Duodenal mucosa (tissue), 2 donors: ENCODE measurements around the gene SLC35F2.

ENCODE experiments used
- H3K27ac ChIP-seq: one replicate; pipeline ENCODE4 v1.7.0; 2013; ENCODE audit warnings: low read depth, low read length
- H3K27me3 ChIP-seq, 2 donors: one replicate each; pipeline ENCODE4 v1.7.0; 2013; ENCODE audit warnings: low read length in 2 of 2, control low read depth in 1 of 2; ENCODE audit not compliant: insufficient read depth in 2 of 2, control insufficient read depth in 1 of 2
- H3K36me3 ChIP-seq, 2 donors: one replicate each; pipeline ENCODE4 v1.7.0; 2013; ENCODE audit warnings: low read length in 2 of 2, control low read depth in 1 of 2; ENCODE audit not compliant: insufficient read depth in 2 of 2, control insufficient read depth in 1 of 2
- H3K4me1 ChIP-seq, 2 donors: one replicate each; pipeline ENCODE4 v1.7.0; 2013; ENCODE audit warnings: low read length in 2 of 2, control low read depth in 1 of 2; ENCODE audit not compliant: insufficient read depth in 2 of 2, control insufficient read depth in 1 of 2
- H3K4me3 ChIP-seq, 2 donors: one replicate each; pipeline ENCODE4 v1.7.0; 2013; ENCODE audit warnings: low read length in 2 of 2, low read depth in 1 of 2
- H3K9ac ChIP-seq, 2 donors: one replicate each; pipeline ENCODE4 v1.7.0; 2013; ENCODE audit warnings: low read length in 2 of 2, low read depth in 1 of 2
- H3K9me3 ChIP-seq, 2 donors: one replicate each; pipeline ENCODE4 v1.7.0; 2013; ENCODE audit warnings: low read length in 2 of 2, control low read depth in 1 of 2; ENCODE audit not compliant: control insufficient read depth in 1 of 2

SLC35F2 gene

DNA sequence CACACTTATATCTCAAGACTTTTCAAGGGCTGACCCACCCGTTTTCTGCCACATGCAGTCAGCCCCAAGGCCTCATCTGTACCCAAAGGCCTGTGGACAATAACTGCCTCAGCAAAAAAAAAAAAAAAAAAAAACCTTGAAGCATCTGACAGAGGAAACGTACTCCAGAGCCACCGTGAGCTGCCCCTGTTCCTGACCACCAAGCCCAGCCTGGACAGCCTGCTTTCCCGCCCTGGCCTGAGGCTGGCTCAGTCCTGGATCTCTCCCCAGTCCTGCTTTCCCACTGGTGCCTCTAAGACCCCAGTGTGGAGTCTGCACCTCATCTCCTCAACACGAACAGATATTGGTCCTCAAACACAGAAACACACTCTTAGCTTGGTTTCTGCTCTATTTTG lies 66.5 kb downstream of the SLC35F2 start:
- Histone ChIP-seq H3K9ac (no peak overlapping the region), H3K4me3 (no peak overlapping the region), H3K9me3 (no peaks in the 10 kb centered on the region), H3K27me3 (no peaks in the 10 kb centered on the region), H3K36me3 (peaks cover 4 to 21% of the 10 kb centered on the region in 2 donors), H3K27ac (no peak overlapping the region), H3K4me1 (no peaks in the 10 kb centered on the region)

DNA sequence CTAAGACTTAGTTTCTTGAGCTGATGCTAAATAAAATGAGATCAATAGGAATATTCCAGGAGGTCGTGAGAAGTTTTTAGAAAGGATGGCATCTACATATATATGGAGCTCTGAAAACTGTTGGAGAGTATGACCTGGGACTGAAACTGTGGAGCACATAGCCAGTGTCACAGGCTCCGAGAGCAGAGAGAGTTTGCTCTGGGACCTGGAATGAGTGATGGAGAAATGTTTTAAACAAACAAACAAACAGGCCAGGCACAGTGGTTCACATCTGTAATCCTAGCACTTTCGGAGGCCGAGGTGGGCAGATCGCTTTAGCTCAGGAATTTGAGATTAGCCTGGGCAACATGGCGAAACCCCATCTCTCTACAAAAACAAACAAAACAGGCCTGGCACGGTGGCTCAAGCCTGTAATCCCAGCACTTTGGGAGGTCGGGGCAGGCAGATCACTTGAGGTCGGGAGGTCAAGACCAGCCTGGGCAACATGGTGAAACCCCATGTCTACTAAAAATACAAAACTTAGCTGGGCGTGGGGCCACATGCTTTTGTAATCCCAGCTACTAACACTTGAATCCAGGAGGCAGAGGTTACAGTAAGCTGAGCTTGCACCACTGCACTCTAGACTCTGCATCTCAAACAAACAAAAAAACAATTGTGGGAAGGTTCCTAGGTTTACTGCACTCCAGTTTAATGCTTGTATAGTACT lies 67.1 kb downstream of the SLC35F2 start:
- Histone ChIP-seq H3K27me3 (no peaks in the 10 kb centered on the region), H3K4me1 (no peaks in the 10 kb centered on the region), H3K36me3 (peaks cover 4 to 21% of the 10 kb centered on the region in 2 donors), H3K9ac (no peak overlapping the region), H3K27ac (no peak overlapping the region), H3K4me3 (no peak overlapping the region), H3K9me3 (no peaks in the 10 kb centered on the region)

DNA sequence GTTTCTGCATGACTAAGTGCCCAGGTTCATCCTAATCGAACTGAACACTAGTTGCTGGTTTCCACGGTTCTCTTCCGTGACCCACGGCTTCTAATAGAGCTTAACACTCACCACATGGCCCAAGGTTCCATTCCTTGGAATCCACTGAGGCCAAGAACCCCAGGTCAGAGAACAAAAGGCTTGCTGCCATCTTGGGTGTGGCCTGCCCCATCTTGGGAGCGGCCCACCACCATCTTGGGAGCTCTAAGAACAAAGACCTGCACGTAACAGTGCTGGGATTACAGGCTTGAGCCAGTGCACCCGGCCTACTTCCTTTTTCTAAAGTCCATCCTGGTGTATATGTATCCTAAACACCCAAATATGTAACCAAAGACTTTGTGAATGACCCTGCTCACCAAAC lies 68.8 kb downstream of the SLC35F2 start:
- H3K27ac ChIP-seq, result no peak overlapping the region
- H3K36me3 ChIP-seq, result peaks cover 4 to 21% of the 10 kb centered on the region in 2 donors
- H3K9ac ChIP-seq, result no peak overlapping the region
- H3K9me3 ChIP-seq, result no peaks in the 10 kb centered on the region
- no peak overlapping the region for H3K4me3 ChIP-seq
- no peaks in the 10 kb centered on the region for H3K4me1 ChIP-seq
- no peaks in the 10 kb centered on the region for H3K27me3 ChIP-seq

DNA sequence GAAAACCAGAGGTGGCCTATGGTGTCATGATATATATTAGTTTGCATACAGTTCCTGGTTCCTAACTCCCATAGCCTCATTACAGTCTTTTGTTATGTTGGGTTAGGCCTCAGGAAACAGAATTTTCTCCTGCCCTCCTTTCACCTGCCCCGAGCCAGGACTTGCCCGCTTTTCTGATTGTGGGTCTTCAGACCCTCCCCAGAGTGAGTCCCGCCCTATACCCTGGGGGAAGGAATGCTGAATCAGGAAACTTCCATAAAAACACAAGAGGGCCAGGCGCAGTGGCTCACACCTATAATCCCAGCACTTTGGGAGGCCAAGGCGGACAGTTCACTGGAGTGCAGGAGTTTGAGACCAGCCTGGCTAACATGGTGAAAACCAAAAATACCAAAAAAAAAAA lies 70.9 kb downstream of the SLC35F2 start:
- no peaks in the 10 kb centered on the region for H3K9me3 ChIP-seq
- no peak overlapping the region for H3K4me3 ChIP-seq
- H3K36me3 ChIP-seq, result peaks cover 0 to 12% of the 10 kb centered on the region in 2 donors
- no peaks in the 10 kb centered on the region for H3K27me3 ChIP-seq
- no peak overlapping the region for H3K27ac ChIP-seq
- no peak overlapping the region for H3K9ac ChIP-seq
- H3K4me1 ChIP-seq, result no peaks in the 10 kb centered on the region

DNA sequence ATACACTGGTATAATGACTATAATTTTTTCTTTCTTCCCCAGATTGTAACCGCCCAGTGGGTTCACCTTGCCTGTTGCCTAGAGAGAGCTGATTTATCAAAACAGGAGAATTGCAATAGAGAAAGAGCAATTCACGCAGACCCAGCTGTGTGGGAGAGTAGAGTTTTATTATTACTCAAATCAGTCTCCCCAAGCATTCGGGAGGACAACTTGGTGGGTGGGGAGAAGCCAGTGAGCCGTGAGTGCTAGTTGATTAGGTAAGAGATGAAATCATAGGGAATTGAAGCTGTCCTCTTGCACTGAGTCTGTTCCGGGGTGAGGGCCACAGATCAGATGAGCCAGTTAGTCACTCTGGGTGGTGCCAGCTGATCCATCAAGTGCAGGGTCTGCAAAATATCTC lies 73.2 kb downstream of the SLC35F2 start:
- H3K36me3 ChIP-seq, result no peaks in the 10 kb centered on the region
- no peaks in the 10 kb centered on the region for H3K4me1 ChIP-seq
- no peaks in the 10 kb centered on the region for H3K27me3 ChIP-seq
- H3K9ac ChIP-seq, result no peak overlapping the region
- H3K9me3 ChIP-seq, result no peaks in the 10 kb centered on the region
- no peak overlapping the region for H3K27ac ChIP-seq
- H3K4me3 ChIP-seq, result no peak overlapping the region

DNA sequence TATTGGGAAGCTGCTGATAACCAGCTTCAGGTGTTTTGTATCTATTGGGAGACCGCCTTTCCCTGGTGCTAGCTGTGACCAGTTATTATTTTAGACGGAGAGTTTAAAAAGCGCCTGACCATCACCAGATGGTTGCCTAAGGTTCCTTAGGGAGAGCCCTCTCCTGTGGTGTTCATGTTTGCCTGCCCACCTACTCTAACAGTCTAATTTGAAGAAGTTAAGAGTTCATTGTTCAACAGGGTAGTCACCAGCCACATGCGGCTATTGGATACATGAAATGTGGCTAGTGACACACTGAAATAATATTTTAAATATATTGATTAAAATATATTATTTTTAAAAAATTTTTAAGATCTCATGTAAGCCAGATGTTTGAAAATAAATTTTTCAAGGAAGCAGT lies 75.5 kb downstream of the SLC35F2 start:
- H3K27ac ChIP-seq, result no peak overlapping the region
- H3K36me3 ChIP-seq, result no peaks in the 10 kb centered on the region
- H3K4me3 ChIP-seq, result no peak overlapping the region
- no peaks in the 10 kb centered on the region for H3K9me3 ChIP-seq
- no peaks in the 10 kb centered on the region for H3K27me3 ChIP-seq
- H3K9ac ChIP-seq, result no peak overlapping the region
- no peaks in the 10 kb centered on the region for H3K4me1 ChIP-seq

DNA sequence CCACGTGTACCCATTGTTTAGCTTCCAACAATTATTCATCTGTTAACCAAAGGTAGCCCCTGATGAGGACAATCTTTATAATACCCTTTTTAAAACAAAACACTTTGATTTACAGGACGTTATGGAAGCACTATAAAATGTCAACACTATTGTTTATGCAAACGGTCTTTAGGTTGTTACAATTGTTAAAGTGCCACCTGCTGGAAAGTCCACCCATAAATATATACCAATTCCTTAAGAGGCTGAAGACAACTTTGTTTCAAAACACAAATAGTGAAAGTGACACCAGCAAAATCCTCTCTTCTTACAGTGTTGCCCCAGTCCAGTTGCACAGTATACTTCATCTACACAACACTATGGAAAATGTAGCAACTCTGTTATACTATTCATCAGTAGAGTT lies 77.8 kb downstream of the SLC35F2 start:
- H3K9ac ChIP-seq, result no peak overlapping the region
- no peaks in the 10 kb centered on the region for H3K27me3 ChIP-seq
- H3K36me3 ChIP-seq, result no peaks in the 10 kb centered on the region
- H3K27ac ChIP-seq, result no peak overlapping the region
- no peaks in the 10 kb centered on the region for H3K4me1 ChIP-seq
- H3K4me3 ChIP-seq, result no peak overlapping the region
- H3K9me3 ChIP-seq, result no peaks in the 10 kb centered on the region

DNA sequence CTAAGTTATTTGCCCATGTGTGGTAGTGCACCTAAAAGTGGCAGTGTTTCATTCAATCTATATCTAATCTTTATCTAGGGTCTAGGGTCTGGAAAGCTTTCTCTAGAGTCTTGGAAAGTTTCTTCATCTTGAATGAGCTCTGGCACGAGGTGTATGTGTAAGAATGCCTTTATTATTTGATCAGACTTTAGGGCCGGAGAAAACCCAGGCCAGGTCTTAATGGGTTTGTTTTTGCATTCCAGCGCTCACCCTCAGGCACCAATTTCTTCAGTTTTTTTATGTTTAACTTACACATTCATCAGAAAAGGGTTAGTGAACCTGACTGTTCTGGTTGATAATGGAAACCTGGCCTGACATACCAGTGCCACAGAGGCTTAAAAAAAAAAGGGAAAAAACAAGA lies 78.5 kb downstream of the SLC35F2 start:
- Histone ChIP-seq H3K9ac (no peak overlapping the region), H3K4me3 (no peak overlapping the region), H3K9me3 (no peaks in the 10 kb centered on the region), H3K27ac (no peak overlapping the region), H3K4me1 (no peaks in the 10 kb centered on the region), H3K36me3 (no peaks in the 10 kb centered on the region), H3K27me3 (no peaks in the 10 kb centered on the region)

DNA sequence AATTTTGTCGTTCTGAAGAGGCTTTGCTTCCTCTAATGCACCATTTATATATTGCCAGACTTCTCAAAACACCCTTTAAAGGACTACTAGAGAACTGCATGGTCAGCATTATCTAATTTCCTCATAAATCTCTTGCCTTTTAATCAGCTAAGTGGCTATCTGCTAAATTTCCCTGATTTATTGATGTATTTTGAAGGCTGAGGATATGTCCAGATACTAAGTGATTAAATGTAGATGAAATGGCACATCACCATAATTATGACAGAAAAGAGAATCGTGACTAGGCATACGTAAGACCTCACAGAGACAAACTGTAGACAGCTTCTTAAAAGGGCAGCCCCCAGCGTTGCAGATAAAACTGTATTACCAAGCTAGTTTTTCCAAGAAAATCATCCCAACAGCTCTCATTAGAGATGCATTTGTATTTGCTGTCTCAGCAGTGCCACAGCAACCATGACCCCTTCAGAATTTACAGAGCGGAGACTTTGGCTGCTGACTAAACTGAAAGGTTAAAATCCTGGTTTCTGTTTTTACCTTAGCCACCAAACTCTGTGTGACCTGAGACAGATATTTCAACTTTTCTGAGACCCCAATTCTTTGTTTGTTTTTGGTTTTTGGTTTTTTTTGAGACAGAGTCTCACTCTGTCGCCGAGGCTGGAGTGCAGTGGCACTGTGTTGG lies 79.6 kb downstream of the SLC35F2 start:
- H3K4me1 ChIP-seq, result no peaks in the 10 kb centered on the region
- no peaks in the 10 kb centered on the region for H3K9me3 ChIP-seq
- no peaks in the 10 kb centered on the region for H3K36me3 ChIP-seq
- H3K4me3 ChIP-seq, result no peak overlapping the region
- no peaks in the 10 kb centered on the region for H3K27me3 ChIP-seq
- H3K27ac ChIP-seq, result no peak overlapping the region
- H3K9ac ChIP-seq, result no peak overlapping the region

DNA sequence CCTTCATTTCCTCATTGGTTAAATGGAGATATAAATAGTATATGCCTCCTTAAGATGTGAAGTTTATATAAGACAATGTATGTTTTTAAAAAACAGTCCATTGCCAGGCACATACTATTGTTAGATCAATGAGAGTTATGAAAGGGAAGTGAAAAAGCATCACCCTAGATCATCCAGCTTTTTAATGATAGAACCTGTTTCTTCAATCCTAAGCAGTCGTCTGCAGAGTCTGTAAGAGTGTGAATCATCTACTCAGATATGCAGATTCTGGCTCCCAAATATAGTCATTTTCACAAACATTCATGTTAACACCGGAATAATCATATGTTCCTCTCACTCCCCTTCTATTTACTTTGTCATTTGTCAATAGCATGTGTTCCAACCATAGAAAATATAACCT lies 81.5 kb downstream of the SLC35F2 start:
- H3K9me3 ChIP-seq, result no peaks in the 10 kb centered on the region
- H3K27me3 ChIP-seq, result no peaks in the 10 kb centered on the region
- no peaks in the 10 kb centered on the region for H3K36me3 ChIP-seq
- H3K9ac ChIP-seq, result no peak overlapping the region
- no peaks in the 10 kb centered on the region for H3K4me1 ChIP-seq
- H3K4me3 ChIP-seq, result no peak overlapping the region
- H3K27ac ChIP-seq, result no peak overlapping the region
